Esophagus (tissue), 2 donors: ENCODE results near the gene PDK1. TPM values are rescaled to one million over a fixed set of nuclear protein-coding genes. Genes with fewer than 3 reads are reported as not detected.

ENCODE experiments used
- H3K27ac ChIP-seq, 2 donors: one replicate each; pipeline ENCODE4 v1.5.1; 2013; ENCODE audit warnings: low read depth in 2 of 2, mild to moderate bottlenecking in 2 of 2, inconsistent platforms in 1 of 2, low read length in 1 of 2, moderate library complexity in 1 of 2
- H3K27me3 ChIP-seq, 2 donors: one replicate each; pipeline ENCODE4 v1.6.1; 2013; ENCODE audit warnings: low read length in 2 of 2, control low read depth in 1 of 2, mild to moderate bottlenecking in 1 of 2; ENCODE audit not compliant: insufficient read depth in 2 of 2, control insufficient read depth in 1 of 2
- H3K36me3 ChIP-seq, 2 donors: one replicate each; pipeline ENCODE4 v1.6.1; 2013; ENCODE audit warnings: low read length in 1 of 2; ENCODE audit not compliant: control insufficient read depth in 2 of 2, insufficient read depth in 2 of 2
- H3K4me1 ChIP-seq, 2 donors: one replicate each; pipeline ENCODE4 v1.6.1; 2013; ENCODE audit warnings: low read length in 1 of 2; ENCODE audit not compliant: control insufficient read depth in 2 of 2, insufficient read depth in 2 of 2
- H3K4me3 ChIP-seq, 2 donors: one replicate each; pipeline ENCODE4 v1.5.1; 2013; ENCODE audit warnings: low read length in 2 of 2, mild to moderate bottlenecking in 2 of 2, low read depth in 1 of 2, moderate library complexity in 1 of 2
- H3K9me3 ChIP-seq, 2 donors: one replicate each; pipeline ENCODE4 v1.6.1; 2013; ENCODE audit warnings: mild to moderate bottlenecking in 2 of 2, low read depth in 1 of 2, low read length in 1 of 2, moderate library complexity in 1 of 2; ENCODE audit not compliant: control insufficient read depth in 2 of 2, insufficient read depth in 1 of 2
- WGBS, 2 donors: extraction: QIAGEN DNeasy Blood & Tissue Kit; methylation state at CpG; one replicate each; pipeline ENCODE4 v1.1.7; 2013; 5-methylcytosine and 5-hydroxymethylcytosine counted together
- polyA plus RNA-seq, 2 donors: library from polyadenylated mRNA; stranded (reverse); fragments of 200-250 nt; gene quantifications; one replicate each; pipeline ENCODE4 v1.2.3, GENCODE V29; 2013
- donor health status: healthy with polysubstance abuse.
- donor health status: Bipolar disorder and iron deficiency.

Gene PDK1
- polyA plus RNA-seq = 1 to 10 TPM; 3.7 to 5.4 TPM

- H3K27ac ChIP-seq = peak within 1 kb of the TSS; percentile 96 to 98
- 0 to 1% methylated on average over 64 to 88 of the region's 88 CpGs for WGBS, 2 donors
- peaks cover 0 to 3% of the 10 kb centered on the region in 2 donors for H3K4me1 ChIP-seq
- H3K9me3 ChIP-seq = no peaks in the 10 kb centered on the region
- peaks cover 0 to 2% of the 10 kb centered on the region in 2 donors for H3K36me3 ChIP-seq
- peak within 1 kb of the TSS; percentile 66 to 79 for H3K4me3 ChIP-seq
- no peaks in the 10 kb centered on the region for H3K27me3 ChIP-seq
Measured at GRCh38 chr2:172555522-172556283, at the start of gene PDK1. PDK1 (plus strand) TSS chr2:172556090; CDS start chr2:172556151, 61 bp downstream.

GRCh38 chr2:172507199-172507598, 48.7 kb upstream of the PDK1 start:
- no peaks in the 10 kb centered on the region for H3K27me3 ChIP-seq
- H3K27ac ChIP-seq = no peak overlapping the region
- peaks cover 0 to 3% of the 10 kb centered on the region in 2 donors for H3K36me3 ChIP-seq
- H3K4me3 ChIP-seq = no peak overlapping the region
- H3K4me1 ChIP-seq = no peaks in the 10 kb centered on the region
- H3K9me3 ChIP-seq = peaks cover 0 to 3% of the 10 kb centered on the region in 2 donors
- 96 to 97% methylated on average over 4 of the region's 4 CpGs for WGBS, 2 donors

GRCh38 chr2:172510088-172510487, 45.8 kb upstream of the PDK1 start:
- Histone ChIP-seq H3K27ac (no peak overlapping the region), H3K9me3 (peaks cover 7 to 10% of the 10 kb centered on the region in 2 donors), H3K4me3 (no peak overlapping the region), H3K27me3 (no peaks in the 10 kb centered on the region), H3K4me1 (no peaks in the 10 kb centered on the region), H3K36me3 (no peaks in the 10 kb centered on the region)
- WGBS, 2 donors = 65 to 74% methylated on average over 6 of the region's 6 CpGs

- 83 to 94% methylated on average over 5 of the region's 5 CpGs for WGBS, 2 donors
- no peaks in the 10 kb centered on the region for H3K4me1 ChIP-seq
- H3K36me3 ChIP-seq = no peaks in the 10 kb centered on the region
- no peak overlapping the region for H3K27ac ChIP-seq
- H3K27me3 ChIP-seq = no peaks in the 10 kb centered on the region
- H3K9me3 ChIP-seq = peaks cover 7 to 10% of the 10 kb centered on the region in 2 donors
- H3K4me3 ChIP-seq = no peak overlapping the region
Measured at GRCh38 chr2:172510548-172510947, 45.3 kb upstream of the PDK1 start.

- WGBS, 2 donors = 79% methylated on average over 5 of the region's 5 CpGs
- Histone ChIP-seq H3K27me3 (no peaks in the 10 kb centered on the region), H3K36me3 (no peaks in the 10 kb centered on the region), H3K27ac (no peak overlapping the region), H3K4me3 (no peak overlapping the region), H3K4me1 (no peaks in the 10 kb centered on the region), H3K9me3 (peaks cover 7 to 10% of the 10 kb centered on the region in 2 donors)
Measured at GRCh38 chr2:172512810-172513523, 42.9 kb upstream of the PDK1 start.

GRCh38 chr2:172513524-172513900, 42.4 kb upstream of the PDK1 start:
- no peak overlapping the region for H3K4me3 ChIP-seq
- H3K27ac ChIP-seq = no peak overlapping the region
- H3K9me3 ChIP-seq = peaks cover 7 to 10% of the 10 kb centered on the region in 2 donors
- no peaks in the 10 kb centered on the region for H3K27me3 ChIP-seq
- 88 to 99% methylated on average over 6 of the region's 6 CpGs for WGBS, 2 donors
- H3K4me1 ChIP-seq = no peaks in the 10 kb centered on the region
- H3K36me3 ChIP-seq = no peaks in the 10 kb centered on the region

- no peak overlapping the region for H3K4me3 ChIP-seq
- H3K27me3 ChIP-seq = no peaks in the 10 kb centered on the region
- H3K27ac ChIP-seq = no peak overlapping the region
- 79 to 93% methylated on average over 15 of the region's 15 CpGs for WGBS, 2 donors
- no peaks in the 10 kb centered on the region for H3K4me1 ChIP-seq
- no peaks in the 10 kb centered on the region for H3K36me3 ChIP-seq
- peaks cover 7 to 10% of the 10 kb centered on the region in 2 donors for H3K9me3 ChIP-seq
Measured at GRCh38 chr2:172513935-172514586, 41.8 kb upstream of the PDK1 start.

GRCh38 chr2:172516299-172516698, 39.6 kb upstream of the PDK1 start:
- H3K4me1 ChIP-seq = no peaks in the 10 kb centered on the region
- WGBS, 2 donors = 43 to 45% methylated on average over 1 of the region's 1 CpG
- H3K4me3 ChIP-seq = no peak overlapping the region
- no peak overlapping the region for H3K27ac ChIP-seq
- H3K9me3 ChIP-seq = peaks cover 7 to 10% of the 10 kb centered on the region in 2 donors
- no peaks in the 10 kb centered on the region for H3K36me3 ChIP-seq
- no peaks in the 10 kb centered on the region for H3K27me3 ChIP-seq

- no peaks in the 10 kb centered on the region for H3K4me1 ChIP-seq
- no peaks in the 10 kb centered on the region for H3K27me3 ChIP-seq
Measured at GRCh38 chr2:172518995-172519394, 36.9 kb upstream of the PDK1 start.

More at GRCh38 chr2:172518995-172519394, 36.9 kb upstream of the PDK1 start:
- no peak overlapping the region for H3K4me3 ChIP-seq
- no peaks in the 10 kb centered on the region for H3K36me3 ChIP-seq
- H3K9me3 ChIP-seq = no peaks in the 10 kb centered on the region
- no peak overlapping the region for H3K27ac ChIP-seq
